GM18526 (cell line): ENCODE results near the gene ANAPC16.

Source experiments
- POLR2A ChIP-seq: IDR thresholded peaks from 3 replicates; pipeline ENCODE4 v1.6.1; 2011; ENCODE audit not compliant: insufficient read length; ENCODE audit errors: extremely low read depth

ANAPC16 gene

DNA sequence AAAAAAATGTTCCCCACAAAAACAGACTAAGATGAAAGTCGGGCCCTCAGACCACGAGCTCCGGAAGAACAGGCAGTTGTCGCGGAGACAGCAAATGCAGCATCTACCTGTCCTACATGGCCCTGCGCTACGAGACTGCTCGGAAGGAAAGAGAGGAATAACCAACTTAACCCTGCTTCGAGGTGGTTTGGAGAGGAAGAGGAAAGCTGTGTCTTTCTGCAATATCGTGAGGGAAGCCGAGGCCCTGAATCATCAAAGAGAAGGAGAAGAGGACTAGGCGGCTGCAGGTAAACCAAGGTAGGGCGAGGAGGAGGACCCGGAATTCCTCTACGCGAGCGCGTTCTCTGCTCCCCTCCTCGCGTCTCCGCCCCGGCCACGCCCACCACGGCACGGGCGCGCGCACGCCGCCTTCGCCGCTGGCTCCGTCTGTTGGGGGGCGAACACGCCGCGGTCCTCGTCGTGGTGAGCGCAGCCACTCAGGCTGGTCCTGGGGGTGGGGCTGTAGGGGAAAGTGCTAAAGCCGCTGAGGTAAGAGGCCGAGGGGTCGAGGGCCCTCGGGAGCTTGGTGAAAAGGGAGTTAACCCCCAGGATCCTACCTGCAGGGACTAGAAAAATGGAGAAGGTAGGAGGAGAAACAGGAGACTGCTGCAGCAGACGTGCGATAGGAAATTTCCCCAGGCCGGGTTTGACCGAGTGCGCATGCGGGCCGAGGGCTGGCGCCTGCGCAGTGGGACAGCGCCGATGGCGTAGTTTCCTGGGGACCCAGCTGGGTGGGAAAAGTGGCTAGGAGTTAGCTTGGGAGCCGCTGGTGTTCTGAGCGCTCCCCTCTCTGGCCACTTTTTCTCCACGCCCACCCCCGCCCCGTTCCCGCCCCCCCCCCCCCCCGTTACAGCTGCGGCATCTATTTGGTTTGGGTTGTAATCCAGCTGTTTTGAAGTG lies at the start of gene ANAPC16, which contains the start of gene ASCC1:
ANAPC16 (plus strand) TSS at position 402 of the 939 bp plus-strand sequence. CDS start 7,903 bp downstream, outside the sequence.
ASCC1 (minus strand) TSS at position 666 of the 939 bp plus-strand sequence. CDS start 2,978 bp downstream, outside the sequence.
- peak; percentile 95 for TF ChIP-seq POLR2A

- no peak for TF ChIP-seq POLR2A
Measured at GRCh38 chr10:72167118-72167517, 48.7 kb upstream of the ANAPC16 start.

DNA sequence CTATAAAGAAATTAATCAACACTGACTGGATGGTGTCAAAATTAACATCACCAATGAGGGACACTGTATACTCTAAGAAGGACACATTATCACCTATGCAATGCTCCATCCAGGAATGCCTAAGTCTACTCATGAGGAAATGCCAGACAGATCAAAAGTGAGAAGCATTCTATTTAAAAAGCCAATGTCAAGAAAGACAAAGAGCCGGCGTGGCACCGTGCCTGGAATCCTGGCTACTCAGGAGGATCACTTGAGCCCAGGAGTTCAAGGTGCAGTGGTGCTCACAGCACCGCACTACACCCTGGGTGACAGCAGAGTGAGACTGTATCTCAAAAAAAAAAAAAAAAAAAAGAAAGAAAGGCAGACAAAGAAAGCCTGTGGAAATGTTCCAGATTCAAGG lies 45.5 kb upstream of the ANAPC16 start:
- no peak for TF ChIP-seq POLR2A

DNA sequence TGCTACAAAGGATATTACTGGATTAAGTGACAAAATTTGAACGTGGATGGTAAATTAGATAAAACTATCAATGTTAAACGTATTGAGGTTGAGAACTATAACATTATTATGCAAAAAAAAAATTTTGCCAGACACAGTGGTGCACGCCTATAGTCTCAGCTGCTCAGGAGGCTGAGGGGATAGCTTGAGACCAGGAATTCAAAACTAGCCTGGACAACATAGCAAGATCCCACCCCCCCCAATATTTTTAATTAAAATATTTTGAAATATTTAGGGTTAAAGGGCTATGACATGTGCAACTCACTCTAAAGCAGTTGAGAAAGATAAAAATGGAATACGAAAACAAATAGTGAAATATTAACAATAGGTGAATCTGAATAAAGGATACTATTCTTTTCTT lies 45.1 kb upstream of the ANAPC16 start:
- no peak for TF ChIP-seq POLR2A

DNA sequence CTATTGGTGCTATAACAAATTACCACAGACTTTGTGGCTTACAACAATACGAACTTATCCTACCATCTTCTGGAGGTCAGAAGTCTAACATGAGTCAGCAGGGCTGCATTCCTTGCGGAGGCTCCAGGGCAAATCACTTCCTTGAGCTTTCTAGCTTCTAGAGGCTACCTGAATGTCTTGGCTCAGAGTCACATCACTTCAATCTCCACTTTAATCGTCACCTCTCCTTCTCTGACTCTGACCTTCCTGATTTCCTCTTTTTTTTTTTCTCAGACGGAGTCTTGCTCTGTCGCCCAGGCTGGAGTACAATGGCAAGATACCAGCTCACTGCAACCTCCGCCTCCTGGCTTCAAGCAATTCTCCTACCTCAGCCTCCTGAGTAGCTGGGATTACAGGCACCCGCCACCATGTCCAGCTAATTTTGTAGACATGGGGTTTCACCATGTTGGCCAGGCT lies 44.6 kb upstream of the ANAPC16 start:
- TF ChIP-seq POLR2A: no peak

GRCh38 chr10:72173262-72173618 lies 42.6 kb upstream of the ANAPC16 start:
- TF ChIP-seq POLR2A: no peak

DNA sequence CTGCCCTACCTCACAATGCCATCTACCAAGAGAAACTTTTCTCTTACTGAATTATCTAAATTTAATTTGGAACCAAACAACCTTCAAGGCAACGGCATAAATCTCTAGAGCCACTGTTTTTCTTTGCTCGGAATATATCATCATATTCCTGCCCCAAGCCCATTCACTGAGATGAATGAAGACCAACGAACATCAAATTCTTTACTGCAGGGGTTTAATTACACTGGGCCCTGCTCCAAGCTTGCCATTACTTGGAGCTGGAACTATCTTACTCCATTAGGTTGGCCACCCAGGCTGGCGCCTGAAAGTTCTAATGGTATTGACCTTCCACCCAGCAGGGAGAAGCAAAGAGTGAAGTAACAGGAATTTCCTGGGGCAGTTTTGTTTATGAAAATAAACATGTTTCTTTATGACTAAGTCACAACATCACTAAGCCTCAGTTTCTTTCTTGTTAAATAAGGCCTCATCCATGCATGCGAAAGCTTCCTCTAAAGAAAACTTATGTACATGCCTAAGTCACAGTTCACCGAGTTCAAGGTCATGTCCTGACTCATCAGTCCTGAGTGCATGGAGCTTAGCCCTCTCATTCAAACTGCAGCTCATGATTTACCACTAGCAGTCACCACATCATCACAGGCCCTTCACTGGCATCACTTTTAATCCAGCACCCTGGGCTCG lies 42.1 kb upstream of the ANAPC16 start:
- no peak for TF ChIP-seq POLR2A

DNA sequence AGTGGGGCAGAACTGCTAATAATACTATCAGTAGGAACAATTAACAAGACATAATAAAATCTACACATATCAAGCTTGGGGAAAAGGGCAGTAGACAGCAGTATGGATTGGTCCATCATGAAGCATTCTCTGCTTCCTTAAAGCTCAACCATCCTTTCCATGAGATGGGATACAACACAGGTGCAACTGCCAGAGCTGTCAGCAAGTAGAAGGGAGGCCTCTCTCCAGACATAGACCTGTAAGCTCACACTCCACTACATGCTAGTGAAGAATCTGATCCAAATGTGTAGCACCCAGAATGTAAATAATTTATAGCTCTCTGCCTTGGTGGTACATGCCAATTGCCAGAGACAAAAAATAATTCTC lies 41.5 kb upstream of the ANAPC16 start:
- no peak for TF ChIP-seq POLR2A

- TF ChIP-seq POLR2A: no peak
Measured at GRCh38 chr10:72175149-72175548, 40.7 kb upstream of the ANAPC16 start.

- no peak for TF ChIP-seq POLR2A
Measured at GRCh38 chr10:72176701-72177100, 39.1 kb upstream of the ANAPC16 start.

DNA sequence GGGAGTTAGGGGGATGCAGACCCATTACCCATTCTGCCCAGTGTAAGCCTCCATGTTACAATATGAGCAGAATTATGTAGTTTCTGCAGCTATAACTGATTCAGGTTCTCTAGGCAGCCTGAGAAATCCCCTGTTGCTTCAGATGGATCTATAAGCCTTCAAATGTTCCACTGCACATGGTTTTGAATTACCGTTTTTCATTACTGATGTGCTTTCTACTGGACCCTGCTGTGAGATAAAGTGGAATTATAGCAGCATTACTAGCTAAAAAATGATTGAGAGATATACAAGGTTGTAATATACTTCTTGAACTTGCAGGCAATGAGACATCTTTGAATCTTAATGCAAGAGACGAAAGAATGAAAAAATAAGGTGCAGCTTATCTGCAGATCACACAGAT lies 38.4 kb upstream of the ANAPC16 start:
- TF ChIP-seq POLR2A: no peak

DNA sequence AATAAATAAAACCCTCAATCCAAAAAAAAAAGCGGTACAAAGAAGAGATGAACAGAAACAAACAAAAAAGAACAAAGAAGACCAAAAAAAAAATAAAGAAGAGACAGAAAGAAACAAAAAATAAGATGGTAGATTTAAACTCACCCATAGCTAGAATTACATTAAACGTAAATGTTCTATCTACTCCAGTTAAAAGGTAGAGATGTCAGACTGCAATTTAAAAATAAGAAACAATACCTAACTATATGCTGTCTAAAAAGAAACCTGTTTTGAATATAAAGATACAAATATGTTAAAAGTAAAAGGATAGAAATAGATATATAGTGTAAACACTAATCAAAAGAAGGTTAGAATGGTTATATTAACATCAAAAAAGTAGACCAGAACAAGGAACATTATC lies 31.7 kb upstream of the ANAPC16 start:
- TF ChIP-seq POLR2A: no peak

DNA sequence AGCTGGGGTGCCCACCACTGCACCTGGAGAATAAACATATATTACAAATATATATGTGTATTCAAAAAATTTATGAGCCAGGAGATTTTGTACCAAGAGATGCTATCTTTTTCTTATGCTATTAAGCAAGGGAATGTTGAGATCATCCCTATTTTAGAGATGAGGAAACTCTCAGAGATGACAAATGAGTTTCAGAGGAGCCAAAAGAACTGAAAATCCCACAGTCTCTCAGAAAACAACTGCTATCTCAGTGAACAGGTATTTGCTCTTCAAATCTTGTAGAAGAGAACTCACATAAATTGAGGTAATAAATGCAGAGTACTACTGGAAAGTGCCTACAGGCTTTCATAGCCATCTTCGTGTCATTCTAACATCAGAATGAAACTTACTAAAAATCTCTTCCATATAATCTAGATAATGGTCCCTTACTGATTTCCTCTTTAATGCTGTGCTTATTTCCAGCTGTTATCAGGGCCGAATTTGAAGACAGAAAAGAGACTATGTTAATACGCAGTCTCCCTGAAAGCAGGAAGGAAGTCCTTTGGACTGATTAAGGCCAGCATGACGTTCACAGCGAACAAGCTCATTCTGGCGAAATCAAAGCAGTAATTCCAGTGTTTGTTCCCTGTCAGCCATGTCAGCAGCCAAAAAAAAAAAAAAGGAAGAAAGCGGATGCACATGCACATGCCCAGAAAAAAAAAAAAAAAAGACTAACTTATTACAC lies 29.4 kb upstream of the ANAPC16 start:
- no peak for TF ChIP-seq POLR2A

- TF ChIP-seq POLR2A: no peak
Measured at GRCh38 chr10:72186982-72187330, 28.9 kb upstream of the ANAPC16 start.

- no peak for TF ChIP-seq POLR2A
Measured at GRCh38 chr10:72194949-72195348, 20.9 kb upstream of the ANAPC16 start.

GRCh38 chr10:72200883-72201282 lies 14.9 kb upstream of the ANAPC16 start:
- TF ChIP-seq POLR2A: no peak

DNA sequence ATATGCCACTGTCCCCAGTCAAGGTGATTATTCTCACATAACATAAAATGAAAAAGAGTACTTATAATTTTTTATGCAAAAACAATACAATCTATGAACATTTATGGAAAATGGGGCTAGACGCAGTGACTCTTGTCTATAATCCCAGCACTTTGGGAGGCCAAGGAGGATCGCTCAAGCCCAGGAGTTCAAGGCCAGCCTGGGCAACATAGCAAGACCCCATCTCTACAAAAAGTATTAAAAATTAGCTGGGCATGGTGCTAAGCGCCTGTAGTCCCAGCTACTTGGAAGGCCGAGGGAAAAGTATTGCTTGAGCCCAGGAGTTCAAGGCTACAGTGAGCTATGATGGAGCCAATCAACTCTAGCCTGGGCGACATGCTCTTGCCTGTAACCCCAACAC lies 14.5 kb upstream of the ANAPC16 start:
- TF ChIP-seq POLR2A: no peak
